HCT116 (cell line): Measurements from ENCODE around the gene HEY2. TPM values are rescaled to one million over a fixed set of nuclear protein-coding genes. Genes with fewer than 3 reads are reported as not detected.

Experiments used
- ATAC-seq: fragments of 200-7000 bp; cut with Tn5 transposase; 2 replicates; pipeline ENCODE4 v1.9.1; 2020; ENCODE audit warnings: mild to moderate bottlenecking, moderate library complexity
- BruUV-seq: library from RNA; stranded (reverse); fragments of 400-500 nt; replicated peaks from 2 replicates; lab custom pipeline; 2021; lab: Mats Ljungman, UMichigan
- CTCF ChIA-PET: fragments of 300-600 bp; sonication (Branson Sonifier 250); formaldehyde crosslinking; loops from one replicate; lab custom pipeline; 2021; ENCODE audit warnings: antibody characterized with exemption; lab: Charles Lee
- POLR2A ChIA-PET: fragments of 300-600, 350-600 bp; sonication (Branson Sonifier 250); formaldehyde crosslinking; loops from one replicate; lab custom pipeline; 2021; ENCODE audit warnings: antibody characterized with exemption; lab: Charles Lee
- RAD21 ChIA-PET, 2 experiments: fragments of 300-600 bp; sonication (Branson Sonifier 250); formaldehyde crosslinking; loops; one replicate each; lab custom pipeline; 2023; ENCODE audit warnings: low total read pairs in 2 of 2; ENCODE audit not compliant: uncharacterized antibody in 2 of 2, unreplicated experiment in 2 of 2, low non-redundant PET in 1 of 2; lab: Charles Lee
- DNase-seq: peaks from one replicate; pipeline ENCODE4 v3.0.0-alpha.2; 2010; ENCODE audit warnings: low read depth, low spot score
- H2AFZ ChIP-seq: fragments of 200-600 bp; shearing (Covaris generic), sonication (generic); 2 replicates; pipeline ENCODE4 v1.6.1; 2017; ENCODE audit warnings: low read depth, mixed run types, mixed read lengths, antibody characterized with exemption, low read length; ENCODE audit not compliant: poor library complexity, severe bottlenecking
- H3K27ac ChIP-seq: 2 replicates; pipeline ENCODE4 v1.5.1; 2012; ENCODE audit warnings: low read depth, low read length
- H3K27me3 ChIP-seq: fragments of 200-600 bp; sonication (generic); 2 replicates; pipeline ENCODE4 v1.6.1; 2016; ENCODE audit warnings: mixed run types, low read length, mixed read lengths; ENCODE audit not compliant: insufficient read depth
- H3K36me3 ChIP-seq, 2 experiments: fragments of 200-500 bp in 1 of 2; fragments of 200-600 bp in 1 of 2; sonication (Bioruptor generic) in 1 of 2; sonication (generic) in 1 of 2; 2 replicates each; pipeline versions ENCODE4 v1.5.1 to v1.6.1; 2014 to 2016; ENCODE audit warnings: low read length in 2 of 2, inconsistent platforms in 1 of 2, mixed read lengths in 1 of 2, mixed run types in 1 of 2; ENCODE audit not compliant: insufficient read depth in 2 of 2, control insufficient read depth in 1 of 2
- H3K4me1 ChIP-seq, 2 experiments: fragments of 200-600 bp in 1 of 2; sonication (generic) in 1 of 2; 2 replicates each; pipeline versions ENCODE4 v1.5.1 to v1.6.1; 2012 to 2017; ENCODE audit warnings: low read length in 2 of 2, inconsistent platforms in 1 of 2, mild to moderate bottlenecking in 1 of 2, mixed read lengths in 1 of 2, mixed run types in 1 of 2, moderate library complexity in 1 of 2; ENCODE audit not compliant: insufficient read depth in 2 of 2, control insufficient read depth in 1 of 2
- H3K4me2 ChIP-seq: fragments of 200-600 bp; sonication (generic); 2 replicates; pipeline ENCODE4 v1.6.1; 2017; ENCODE audit warnings: mixed run types, low read length, mixed read lengths
- H3K4me3 ChIP-seq, 2 experiments: fragments of 200-600 bp in 1 of 2; sonication (generic) in 1 of 2; replicated peaks in 1 of 2; 2 replicates each; pipeline ENCODE4 v1.5.1; 2011 to 2016; ENCODE audit warnings: low read length in 2 of 2, control low read depth in 1 of 2, low read depth in 1 of 2, mild to moderate bottlenecking in 1 of 2, mixed read lengths in 1 of 2, mixed run types in 1 of 2
- H3K79me2 ChIP-seq: fragments of 200-600 bp; sonication (generic); 2 replicates; pipeline ENCODE4 v1.6.1; 2017; ENCODE audit warnings: mild to moderate bottlenecking, mixed run types, low read length, moderate library complexity, mixed read lengths; ENCODE audit not compliant: insufficient read depth
- H3K9ac ChIP-seq: fragments of 200-600 bp; sonication (generic); 2 replicates; pipeline ENCODE4 v1.6.1; 2016; ENCODE audit warnings: low read length, mixed read lengths
- H3K9me2 ChIP-seq: fragments of 200-600 bp; sonication (generic), shearing (Covaris generic); 2 replicates; pipeline ENCODE4 v1.6.1; 2017; ENCODE audit warnings: mixed run types, mild to moderate bottlenecking, moderate library complexity; ENCODE audit not compliant: insufficient read depth
- H3K9me3 ChIP-seq, 2 experiments: fragments of 200-500 bp in 1 of 2; fragments of 200-600 bp in 1 of 2; sonication (Bioruptor generic) in 1 of 2; sonication (generic) in 1 of 2; 2 replicates each; pipeline ENCODE4 v1.6.1; 2014 to 2017; ENCODE audit warnings: low read length in 2 of 2, mixed read lengths in 2 of 2, inconsistent platforms in 1 of 2, low read depth in 1 of 2, mild to moderate bottlenecking in 1 of 2, mixed run types in 1 of 2, moderate library complexity in 1 of 2; ENCODE audit not compliant: control insufficient read depth in 1 of 2, insufficient read depth in 1 of 2
- H4K20me1 ChIP-seq: fragments of 200-600 bp; sonication (generic), shearing (Covaris generic); 2 replicates; pipeline ENCODE4 v1.6.1; 2017; ENCODE audit warnings: mixed run types, mild to moderate bottlenecking, moderate library complexity; ENCODE audit not compliant: insufficient read depth
- EZH2 ChIP-seq: fragments of 200-600 bp; sonication (generic); IDR thresholded peaks from 2 replicates; pipeline ENCODE4 v1.6.1; 2017; ENCODE audit warnings: antibody characterized with exemption, mixed run types
- EZH2phosphoT487 ChIP-seq: fragments of 200-600 bp; IDR thresholded peaks from 2 replicates; pipeline ENCODE4 v1.6.1; 2018; ENCODE audit warnings: antibody characterized with exemption, borderline replicate concordance
- POLR2A ChIP-seq: IDR thresholded peaks from 2 replicates; pipeline ENCODE4 v1.7.0; 2011; ENCODE audit warnings: borderline replicate concordance; ENCODE audit not compliant: insufficient read depth, insufficient read length; ENCODE audit errors: extremely low read depth
- RAD21 ChIP-seq: IDR thresholded peaks from 2 replicates; pipeline ENCODE4 v1.6.1; 2012; ENCODE audit warnings: low read depth, mild to moderate bottlenecking
- TCF7L2 ChIP-seq: IDR thresholded peaks from 2 replicates; pipeline ENCODE4 v1.7.0; 2011; ENCODE audit warnings: borderline replicate concordance, inconsistent platforms; ENCODE audit not compliant: insufficient read depth, insufficient read length; ENCODE audit errors: extremely low read depth
- YY1 ChIP-seq: IDR thresholded peaks from 2 replicates; pipeline ENCODE4 v1.6.1; 2011; ENCODE audit warnings: low read length, low read depth, moderate library complexity, mild to moderate bottlenecking; ENCODE audit not compliant: insufficient replicate concordance; ENCODE audit errors: extremely low read depth
- intact Hi-C: fragments of 100-400 bp; cut with micrococcal nuclease; formaldehyde crosslinking; loops from 2 replicates; pipeline ENCODE4 v1.10.0; 2022
- total RNA-seq: library from RNA; stranded (reverse); gene quantifications from one replicate; pipeline ENCODE4 v1.2.1, GENCODE V29; 2021; ENCODE audit not compliant: unreplicated experiment
- TF ChIP-seq, protein P1 (sequence below): IDR thresholded peaks from 2 replicates; pipeline ENCODE4 v1.6.1; 2011; ENCODE audit warnings: mild to moderate bottlenecking, low read length, moderate library complexity; ENCODE audit not compliant: insufficient replicate concordance; ENCODE audit errors: extremely low read depth
- TF ChIP-seq, protein P2 (sequence below): IDR thresholded peaks from 2 replicates; pipeline ENCODE4 v1.6.1; 2012
- TF ChIP-seq, protein P3 (sequence below): IDR thresholded peaks from 2 replicates; pipeline ENCODE4 v1.6.1; 2012; ENCODE audit warnings: low read depth

The HEY2 gene
- total RNA-seq, 1 experiment from 2014 or later, result not detected

DNA sequence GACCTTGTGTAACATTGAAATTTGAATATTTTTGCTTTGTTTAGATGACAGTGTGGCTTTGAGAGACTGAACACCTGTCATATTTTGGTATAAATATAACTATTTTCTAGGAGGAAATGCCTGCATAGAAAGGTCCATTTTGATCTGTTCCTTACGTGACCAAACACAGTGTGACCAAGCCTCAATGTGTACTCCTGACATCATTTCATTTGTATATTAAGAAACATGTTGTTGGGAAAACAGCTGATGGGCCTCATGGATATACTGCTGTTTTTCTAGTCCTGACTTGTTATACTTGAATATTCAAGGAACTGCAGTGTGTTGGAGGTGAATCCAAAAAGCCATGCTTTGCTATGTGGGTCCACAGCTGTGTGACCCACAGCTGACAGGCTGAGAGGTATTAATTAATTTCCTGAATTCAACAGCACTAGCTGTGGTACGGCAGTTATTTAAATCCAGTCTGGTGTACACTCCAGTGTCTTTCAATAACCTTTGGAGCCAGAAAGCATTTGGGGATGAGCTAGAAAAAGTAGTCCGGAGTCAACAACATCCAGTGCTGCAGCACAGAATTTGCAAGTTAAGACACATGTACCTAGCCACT lies 60.2 kb downstream of the HEY2 start:
- ATAC-seq, result no peak
- ChIA-PET CTCF (no interaction called here), RAD21 (no interaction called here), POLR2A (interaction anchor here (0.9 kb wide), 1 partner anchor 19 kb away, joined by 3 read pairs; the partner anchor contains the start of gene NCOA7)
- H3K36me3 ChIP-seq, result no peaks in the 10 kb centered on the region
- TF ChIP-seq POLR2A (no peak), RAD21 (no peak), EZH2phosphoT487 (no peak), TCF7L2 (no peak), EZH2 (no peak), YY1 (no peak)
- TF ChIP-seq, protein P1, sequence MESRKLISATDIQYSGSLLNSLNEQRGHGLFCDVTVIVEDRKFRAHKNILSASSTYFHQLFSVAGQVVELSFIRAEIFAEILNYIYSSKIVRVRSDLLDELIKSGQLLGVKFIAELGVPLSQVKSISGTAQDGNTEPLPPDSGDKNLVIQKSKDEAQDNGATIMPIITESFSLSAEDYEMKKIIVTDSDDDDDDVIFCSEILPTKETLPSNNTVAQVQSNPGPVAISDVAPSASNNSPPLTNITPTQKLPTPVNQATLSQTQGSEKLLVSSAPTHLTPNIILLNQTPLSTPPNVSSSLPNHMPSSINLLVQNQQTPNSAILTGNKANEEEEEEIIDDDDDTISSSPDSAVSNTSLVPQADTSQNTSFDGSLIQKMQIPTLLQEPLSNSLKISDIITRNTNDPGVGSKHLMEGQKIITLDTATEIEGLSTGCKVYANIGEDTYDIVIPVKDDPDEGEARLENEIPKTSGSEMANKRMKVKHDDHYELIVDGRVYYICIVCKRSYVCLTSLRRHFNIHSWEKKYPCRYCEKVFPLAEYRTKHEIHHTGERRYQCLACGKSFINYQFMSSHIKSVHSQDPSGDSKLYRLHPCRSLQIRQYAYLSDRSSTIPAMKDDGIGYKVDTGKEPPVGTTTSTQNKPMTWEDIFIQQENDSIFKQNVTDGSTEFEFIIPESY, result no peak
- TF ChIP-seq, protein P2, sequence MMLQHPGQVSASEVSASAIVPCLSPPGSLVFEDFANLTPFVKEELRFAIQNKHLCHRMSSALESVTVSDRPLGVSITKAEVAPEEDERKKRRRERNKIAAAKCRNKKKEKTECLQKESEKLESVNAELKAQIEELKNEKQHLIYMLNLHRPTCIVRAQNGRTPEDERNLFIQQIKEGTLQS, result no peak
- TF ChIP-seq, protein P3, sequence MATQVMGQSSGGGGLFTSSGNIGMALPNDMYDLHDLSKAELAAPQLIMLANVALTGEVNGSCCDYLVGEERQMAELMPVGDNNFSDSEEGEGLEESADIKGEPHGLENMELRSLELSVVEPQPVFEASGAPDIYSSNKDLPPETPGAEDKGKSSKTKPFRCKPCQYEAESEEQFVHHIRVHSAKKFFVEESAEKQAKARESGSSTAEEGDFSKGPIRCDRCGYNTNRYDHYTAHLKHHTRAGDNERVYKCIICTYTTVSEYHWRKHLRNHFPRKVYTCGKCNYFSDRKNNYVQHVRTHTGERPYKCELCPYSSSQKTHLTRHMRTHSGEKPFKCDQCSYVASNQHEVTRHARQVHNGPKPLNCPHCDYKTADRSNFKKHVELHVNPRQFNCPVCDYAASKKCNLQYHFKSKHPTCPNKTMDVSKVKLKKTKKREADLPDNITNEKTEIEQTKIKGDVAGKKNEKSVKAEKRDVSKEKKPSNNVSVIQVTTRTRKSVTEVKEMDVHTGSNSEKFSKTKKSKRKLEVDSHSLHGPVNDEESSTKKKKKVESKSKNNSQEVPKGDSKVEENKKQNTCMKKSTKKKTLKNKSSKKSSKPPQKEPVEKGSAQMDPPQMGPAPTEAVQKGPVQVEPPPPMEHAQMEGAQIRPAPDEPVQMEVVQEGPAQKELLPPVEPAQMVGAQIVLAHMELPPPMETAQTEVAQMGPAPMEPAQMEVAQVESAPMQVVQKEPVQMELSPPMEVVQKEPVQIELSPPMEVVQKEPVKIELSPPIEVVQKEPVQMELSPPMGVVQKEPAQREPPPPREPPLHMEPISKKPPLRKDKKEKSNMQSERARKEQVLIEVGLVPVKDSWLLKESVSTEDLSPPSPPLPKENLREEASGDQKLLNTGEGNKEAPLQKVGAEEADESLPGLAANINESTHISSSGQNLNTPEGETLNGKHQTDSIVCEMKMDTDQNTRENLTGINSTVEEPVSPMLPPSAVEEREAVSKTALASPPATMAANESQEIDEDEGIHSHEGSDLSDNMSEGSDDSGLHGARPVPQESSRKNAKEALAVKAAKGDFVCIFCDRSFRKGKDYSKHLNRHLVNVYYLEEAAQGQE, result no peak
- BruUV-seq, result no TSS peak
- no peaks in the 10 kb centered on the region for H3K9me3 ChIP-seq
- H3K27ac ChIP-seq, result no peak overlapping the region
- intact Hi-C loops, result no loop called here
- no peak overlapping the region for H3K4me3 ChIP-seq
- no peaks in the 10 kb centered on the region for H4K20me1 ChIP-seq
- peaks cover 4 to 10% of the 10 kb centered on the region in 2 experiments; a peak in 3 of 4 replicates for H3K4me1 ChIP-seq
- H3K27me3 ChIP-seq, result no peaks in the 10 kb centered on the region
- no peak overlapping the region for H3K4me2 ChIP-seq
- H2AFZ ChIP-seq, result no peak overlapping the region
- no peak overlapping the region for H3K9ac ChIP-seq
- DNase-seq, result no peak
- H3K9me2 ChIP-seq, result no peaks in the 10 kb centered on the region
- no peaks in the 10 kb centered on the region for H3K79me2 ChIP-seq
